CD1c-positive myeloid dendritic cell (primary cell): ENCODE data around the gene SYNDIG1L.
A peak's percentile ranks its signal among the peaks of the same experiment; 100 is the strongest.
"Not testable (repeated sequence)": the region's sequence is repeated elsewhere in the genome, so short reads cannot be mapped to it uniquely, and the experiment has no call there.

Experiments used
- DNase-seq: peaks from one replicate; pipeline ENCODE4 v3.0.0-alpha.2; 2016; ENCODE audit errors: extremely low spot score

Gene SYNDIG1L

GRCh38 chr14:74403619-74404417 is 22.2 kb downstream of the SYNDIG1L start:
- no peak for DNase-seq

GRCh38 chr14:74402401-74403251 is 23.4 kb downstream of the SYNDIG1L start:
- DNase-seq, result no peak

DNA sequence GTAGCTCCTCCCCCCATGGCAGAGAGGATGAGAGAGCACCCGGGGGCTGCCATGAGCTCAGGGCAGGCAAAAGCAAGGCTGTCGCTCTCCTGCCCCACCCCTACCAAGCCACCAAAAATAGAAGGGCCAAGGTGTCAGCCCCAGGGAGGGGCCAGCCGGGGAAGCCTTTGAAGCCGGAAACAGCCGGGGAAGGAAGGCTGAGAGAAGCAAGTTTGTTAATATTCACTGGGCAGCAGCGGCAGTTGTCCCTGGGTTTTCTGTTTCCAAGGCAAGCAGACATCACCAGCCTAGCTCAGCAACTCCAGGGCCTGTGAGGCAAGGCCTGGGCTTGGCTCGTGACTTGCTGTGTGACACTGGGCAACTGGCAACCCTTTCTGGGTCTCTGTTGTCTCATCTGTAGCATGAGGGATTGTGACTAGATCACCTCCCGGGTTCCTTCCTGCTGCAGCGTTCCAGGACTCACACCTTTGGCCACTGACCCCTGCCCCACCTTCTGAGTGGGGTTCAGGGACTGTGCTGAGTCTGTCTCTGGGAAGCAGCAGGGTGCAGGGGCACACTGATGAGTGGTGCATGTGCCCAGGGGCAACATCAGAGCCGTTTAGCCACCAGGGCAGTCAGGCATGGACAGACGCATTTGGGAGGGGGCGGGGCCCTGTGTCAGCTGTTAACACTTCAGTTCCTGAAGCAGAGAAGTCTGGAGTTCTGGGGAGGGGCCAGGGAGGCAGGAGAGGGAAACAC is 24.3 kb downstream of the SYNDIG1L start:
- DNase-seq, result peak; percentile 22

DNA sequence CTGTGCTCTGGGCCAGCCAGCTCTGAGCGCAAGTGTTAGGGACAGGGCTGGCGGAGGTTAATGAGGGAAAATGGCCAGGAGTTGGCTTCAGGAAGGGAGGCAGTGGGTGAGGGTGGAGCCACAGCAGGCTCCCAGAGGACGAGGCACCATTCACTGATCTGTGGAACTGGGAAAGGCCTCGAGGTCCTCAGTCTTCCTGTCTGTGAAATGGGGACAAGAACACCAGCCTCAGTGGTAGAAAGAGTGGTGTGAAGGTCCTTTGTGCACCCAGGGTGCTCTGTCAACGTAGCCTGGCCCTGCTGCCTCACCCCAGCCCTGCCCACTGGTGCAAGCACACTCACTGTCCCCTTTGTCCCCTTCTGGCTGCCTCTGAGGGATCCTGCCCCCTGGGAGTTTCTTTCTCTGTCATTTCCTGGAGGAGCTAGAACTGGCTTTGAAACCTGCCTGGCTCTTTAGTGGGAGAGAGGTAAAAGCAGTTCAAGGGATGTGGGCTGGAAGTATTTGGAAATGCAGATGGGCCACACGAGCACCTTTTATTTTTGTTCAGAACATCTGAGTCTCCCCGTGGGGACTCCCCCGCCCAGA is 25.0 kb downstream of the SYNDIG1L start:
- no peak for DNase-seq

DNA sequence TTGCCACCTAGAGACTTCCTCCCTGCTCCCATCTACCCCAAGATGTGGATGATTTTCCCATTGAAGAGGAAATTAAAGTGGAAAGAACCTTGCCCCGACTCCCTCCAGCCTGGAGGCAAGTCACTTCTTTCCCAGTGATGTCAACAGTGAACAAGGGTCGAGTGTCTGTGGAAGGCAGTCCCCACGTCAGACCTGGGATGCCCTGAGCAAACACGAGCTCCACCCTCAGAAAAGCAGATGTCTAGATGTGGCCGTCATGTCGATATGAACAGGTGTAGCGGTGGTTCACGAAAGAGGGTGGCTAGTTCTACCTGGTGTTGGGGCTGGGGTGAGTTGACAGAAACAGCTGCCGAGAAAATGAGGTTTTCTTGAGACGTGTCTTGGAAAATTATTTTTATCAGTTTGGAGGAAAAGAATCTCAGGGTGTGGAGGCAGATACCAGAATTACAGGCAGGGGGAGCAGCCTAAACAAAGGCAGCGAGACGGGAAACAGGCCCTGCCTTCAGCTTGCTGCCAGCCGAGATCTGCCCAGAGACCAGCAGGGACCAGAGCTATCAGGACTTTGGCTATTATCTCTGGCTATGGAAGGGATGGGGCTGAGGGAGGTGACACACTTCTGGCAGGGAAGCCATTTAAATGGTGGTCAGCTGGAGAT is 25.9 kb downstream of the SYNDIG1L start:
- DNase-seq, result no peak

DNA sequence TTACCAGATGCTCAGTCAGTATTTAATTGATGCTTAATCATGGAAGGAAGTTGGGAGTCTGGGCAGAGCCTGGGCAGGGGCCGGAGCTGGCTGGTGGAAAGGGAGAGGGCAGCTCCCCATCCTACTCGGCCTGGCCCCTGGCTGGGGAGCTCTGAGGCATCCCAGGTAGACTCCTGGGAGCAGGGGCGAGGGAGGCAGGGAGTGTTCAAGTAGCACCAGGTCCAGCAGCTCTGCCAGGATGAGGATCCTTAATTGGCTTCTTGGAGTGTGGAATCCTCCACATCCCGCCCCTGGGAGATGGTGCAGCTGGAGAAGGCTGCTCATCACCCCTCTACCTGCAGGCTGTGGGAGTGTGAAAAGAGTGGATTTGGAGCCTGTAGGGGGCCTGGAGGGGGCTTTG is 30.9 kb downstream of the SYNDIG1L start:
- DNase-seq, result no peak

- DNase-seq, result no peak
Observed at GRCh38 chr14:74394549-74394948, 31.5 kb downstream of the SYNDIG1L start.

- no peak for DNase-seq
Observed at GRCh38 chr14:74392616-74393570, 33.1 kb downstream of the SYNDIG1L start.

DNA sequence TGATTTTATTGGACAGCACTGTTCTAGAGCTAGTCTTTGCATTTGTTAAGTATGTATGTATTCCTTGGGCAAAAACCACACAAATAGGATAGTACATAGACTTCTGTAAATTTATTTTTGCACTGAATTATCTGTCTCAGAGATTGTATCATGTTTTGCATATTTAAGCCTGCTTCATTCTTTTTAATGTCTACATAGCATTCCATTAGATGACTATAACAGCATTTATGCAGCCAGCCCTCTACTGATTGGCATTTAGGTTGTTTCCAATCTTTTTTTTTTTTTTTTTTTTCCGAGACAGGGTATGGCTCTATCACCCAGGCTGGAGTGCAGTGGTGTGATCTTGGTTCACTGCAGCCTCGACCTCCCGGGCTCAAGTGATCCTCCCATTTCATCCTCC is 34.5 kb downstream of the SYNDIG1L start:
- no peak for DNase-seq

- DNase-seq, result not testable (repeated sequence)
Observed at GRCh38 chr14:74390505-74390904, 35.5 kb downstream of the SYNDIG1L start.

DNA sequence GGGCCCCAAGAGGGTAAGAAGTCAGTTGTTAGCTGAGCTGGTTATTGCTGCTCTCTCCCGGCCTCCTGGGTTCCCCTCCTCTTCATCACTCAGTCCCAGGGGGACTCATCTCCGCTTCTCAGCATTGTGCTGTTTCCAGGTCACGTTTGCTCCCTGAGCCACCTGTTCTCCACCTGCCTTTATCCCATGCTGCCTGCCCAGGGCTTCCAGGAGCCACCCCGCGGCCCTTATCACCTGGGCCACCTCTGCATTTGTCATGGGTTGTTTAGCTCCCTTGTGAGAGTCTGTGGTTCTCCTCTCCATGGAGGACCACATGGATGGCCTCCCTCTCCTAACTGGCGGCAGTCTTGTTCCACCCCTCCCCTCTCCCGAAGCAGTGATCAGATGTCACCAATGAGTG is 36.0 kb downstream of the SYNDIG1L start:
- DNase-seq, result no peak

DNA sequence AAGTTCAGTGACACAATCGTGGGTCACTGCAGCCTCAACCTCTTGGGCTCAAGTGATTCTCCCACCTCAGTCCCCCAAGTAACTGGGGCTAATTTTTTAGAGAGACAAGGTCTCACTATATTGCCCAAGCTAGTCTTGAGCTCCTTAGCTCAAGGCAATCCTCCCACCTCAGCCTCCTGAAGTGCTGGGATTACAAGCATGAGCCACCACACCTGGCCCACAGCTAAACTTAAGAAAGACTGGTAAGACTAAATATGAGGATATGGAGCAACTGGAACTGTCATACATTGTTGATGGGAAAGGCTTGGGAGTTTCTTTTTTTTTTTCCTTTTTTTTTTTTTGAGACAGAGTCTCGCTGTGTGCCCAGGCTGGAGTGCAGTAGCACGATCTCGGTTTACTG is 43.8 kb downstream of the SYNDIG1L start:
- DNase-seq, result no peak

DNA sequence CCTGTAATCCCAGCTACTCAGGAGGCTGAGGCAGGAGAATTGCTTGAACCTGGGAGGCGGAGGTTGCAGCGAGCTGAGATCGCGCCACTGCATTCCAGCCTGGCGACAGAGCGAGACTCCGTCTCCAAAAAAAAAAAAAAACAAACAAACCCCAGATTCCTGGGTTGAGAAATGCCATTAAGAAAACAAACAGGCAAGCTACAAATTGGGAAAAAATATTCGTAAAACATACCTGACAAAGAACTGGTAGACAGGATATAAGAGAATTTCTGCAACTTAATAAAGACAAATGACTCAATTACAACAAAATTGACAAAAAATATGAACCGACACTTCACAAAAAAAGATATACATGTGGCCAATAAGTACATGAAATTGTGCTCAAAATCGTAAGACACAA is 44.4 kb downstream of the SYNDIG1L start:
- not testable (repeated sequence) for DNase-seq

DNA sequence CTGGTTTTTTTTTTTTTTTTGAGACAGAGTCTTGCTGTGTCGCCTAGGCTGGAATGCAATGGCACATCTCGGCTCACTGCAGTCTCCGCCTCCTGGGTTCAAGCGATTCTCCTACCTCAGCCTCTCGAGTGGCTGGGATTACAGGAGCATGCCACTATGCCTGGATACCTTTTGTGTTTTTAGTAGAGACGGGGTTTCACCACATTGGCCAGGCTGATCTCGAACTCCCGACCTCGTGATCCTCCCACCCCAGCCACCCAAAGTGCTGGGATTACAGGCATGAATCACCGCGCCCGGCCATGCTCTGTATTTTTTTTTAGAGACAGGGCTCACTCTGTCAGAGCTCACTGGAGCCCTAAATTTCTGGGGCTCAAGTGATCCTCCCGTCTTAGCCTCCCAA is 45.2 kb downstream of the SYNDIG1L start:
- DNase-seq, result no peak

DNA sequence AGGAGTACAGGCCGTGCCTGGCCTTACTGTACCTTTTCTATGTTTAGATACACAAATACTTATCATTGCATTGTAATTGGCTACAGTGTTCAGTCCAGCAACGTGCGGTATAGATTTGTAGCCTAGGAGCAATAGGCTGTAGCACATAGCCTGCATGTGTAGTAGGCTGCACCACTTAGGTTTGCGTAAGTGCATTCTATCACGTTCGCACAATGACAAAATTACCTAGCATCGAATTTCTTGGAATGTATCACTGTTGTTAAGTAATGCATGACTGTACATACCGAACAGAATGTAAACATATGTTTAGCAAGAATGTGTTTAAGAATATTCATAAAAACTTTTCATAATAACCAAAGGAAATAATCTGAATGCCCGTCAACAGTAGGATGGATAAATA is 45.8 kb downstream of the SYNDIG1L start:
- no peak for DNase-seq

GRCh38 chr14:74377976-74378690 is 47.9 kb downstream of the SYNDIG1L start:
- DNase-seq, result no peak

- no peak for DNase-seq
Observed at GRCh38 chr14:74368441-74368840, 57.6 kb downstream of the SYNDIG1L start.

GRCh38 chr14:74368026-74368425 is 58.0 kb downstream of the SYNDIG1L start:
- DNase-seq, result no peak

DNA sequence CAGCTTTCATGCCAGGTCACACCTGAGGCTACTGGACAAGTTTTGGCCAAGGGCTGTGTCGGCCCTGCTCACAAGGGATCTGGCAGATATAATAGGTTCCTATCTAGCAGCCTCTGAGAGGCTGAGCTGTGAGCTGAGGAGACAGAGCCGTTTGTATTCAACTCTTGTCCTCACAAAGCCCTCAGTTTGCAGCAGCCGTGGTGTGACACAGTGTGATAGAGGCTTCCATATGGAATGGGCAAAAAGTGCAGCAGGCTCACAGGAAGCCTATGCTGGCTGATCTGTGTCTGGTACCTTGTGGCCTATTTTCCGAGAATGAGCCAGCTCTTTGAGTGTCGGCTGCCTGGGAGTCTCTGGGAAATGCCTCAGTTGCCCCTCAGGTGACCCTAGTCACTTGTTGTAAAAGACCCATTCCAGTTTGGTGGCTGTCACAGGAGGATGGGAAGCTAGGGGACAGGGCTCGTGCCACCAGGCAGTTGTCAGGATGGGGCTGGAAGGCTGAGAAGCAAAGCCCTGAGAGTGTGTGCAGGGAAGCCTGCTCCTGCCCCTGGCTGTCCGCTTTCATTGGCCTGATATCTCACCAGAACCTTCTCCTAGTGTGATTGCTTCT is 61.6 kb downstream of the SYNDIG1L start:
- DNase-seq, result no peak
